Prostate gland (tissue), 2 donors: ENCODE results near the gene DAPK1.

Experiments used
- POLR2AphosphoS5 ChIP-seq: sonication (generic); formaldehyde crosslinking; IDR thresholded peaks from one replicate; pipeline ENCODE4 v1.6.1; 2017; ENCODE audit warnings: antibody characterized with exemption
- TF ChIP-seq, protein P1 (sequence below), 4 experiments: fragments of 200-600 bp in 2 of 4; fragments of 450-650 bp in 2 of 4; sonication (generic) in 2 of 4; IDR thresholded peaks; 1 replicate in 3 of 4; 2 replicates in 1 of 4; pipeline ENCODE4 v1.5.1; 2016 to 2019; ENCODE audit warnings: antibody characterized with exemption in 4 of 4, mild to moderate bottlenecking in 2 of 4, moderate library complexity in 2 of 4

DNA sequence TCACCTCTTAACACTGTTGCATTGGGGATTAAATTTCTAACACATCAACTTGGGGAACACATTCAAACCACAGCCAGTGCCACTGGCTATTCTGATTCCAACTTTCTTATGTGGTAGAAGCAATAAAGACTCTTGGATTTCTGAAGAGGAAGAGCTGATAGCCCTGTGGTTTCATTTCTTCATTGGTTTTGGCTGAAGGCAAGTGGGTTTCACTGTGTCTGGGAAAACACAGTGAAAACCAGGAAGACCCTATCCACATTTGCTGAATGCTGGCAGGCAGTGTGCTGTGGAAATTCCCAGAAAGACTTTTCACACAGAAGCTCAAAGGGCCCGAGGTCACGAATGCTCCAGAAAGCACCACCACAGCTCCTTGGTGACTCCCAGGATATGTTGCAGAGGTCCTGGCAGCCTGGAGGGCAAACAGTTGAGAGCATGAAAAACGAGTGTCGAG, 67.1 kb downstream of the DAPK1 start:
- TF ChIP-seq, protein P1, sequence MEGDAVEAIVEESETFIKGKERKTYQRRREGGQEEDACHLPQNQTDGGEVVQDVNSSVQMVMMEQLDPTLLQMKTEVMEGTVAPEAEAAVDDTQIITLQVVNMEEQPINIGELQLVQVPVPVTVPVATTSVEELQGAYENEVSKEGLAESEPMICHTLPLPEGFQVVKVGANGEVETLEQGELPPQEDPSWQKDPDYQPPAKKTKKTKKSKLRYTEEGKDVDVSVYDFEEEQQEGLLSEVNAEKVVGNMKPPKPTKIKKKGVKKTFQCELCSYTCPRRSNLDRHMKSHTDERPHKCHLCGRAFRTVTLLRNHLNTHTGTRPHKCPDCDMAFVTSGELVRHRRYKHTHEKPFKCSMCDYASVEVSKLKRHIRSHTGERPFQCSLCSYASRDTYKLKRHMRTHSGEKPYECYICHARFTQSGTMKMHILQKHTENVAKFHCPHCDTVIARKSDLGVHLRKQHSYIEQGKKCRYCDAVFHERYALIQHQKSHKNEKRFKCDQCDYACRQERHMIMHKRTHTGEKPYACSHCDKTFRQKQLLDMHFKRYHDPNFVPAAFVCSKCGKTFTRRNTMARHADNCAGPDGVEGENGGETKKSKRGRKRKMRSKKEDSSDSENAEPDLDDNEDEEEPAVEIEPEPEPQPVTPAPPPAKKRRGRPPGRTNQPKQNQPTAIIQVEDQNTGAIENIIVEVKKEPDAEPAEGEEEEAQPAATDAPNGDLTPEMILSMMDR (IDR thresholded peaks at IDR 0.05) = no peak
- TF ChIP-seq POLR2AphosphoS5 = no peak
